Myocyte (in vitro differentiated cells): ENCODE data around the gene KIF18B. TPM values are rescaled to one million over a fixed set of nuclear protein-coding genes. Genes with fewer than 3 reads are reported as not detected.
A peak's percentile ranks its signal among the peaks of the same experiment; 100 is the strongest.

Experiments used
- DNase-seq: peaks from one replicate; pipeline ENCODE4 v3.0.0-alpha.2; 2012; ENCODE audit warnings: low read depth
- total RNA-seq: library from RNA; depleted of rRNA; stranded (reverse); fragments of >200 nt; gene quantifications from 2 replicates; pipeline ENCODE4 v1.2.3, GENCODE V29; 2014

Gene KIF18B
- total RNA-seq, 1 donor from 2014 or later: 0.03 TPM

DNA sequence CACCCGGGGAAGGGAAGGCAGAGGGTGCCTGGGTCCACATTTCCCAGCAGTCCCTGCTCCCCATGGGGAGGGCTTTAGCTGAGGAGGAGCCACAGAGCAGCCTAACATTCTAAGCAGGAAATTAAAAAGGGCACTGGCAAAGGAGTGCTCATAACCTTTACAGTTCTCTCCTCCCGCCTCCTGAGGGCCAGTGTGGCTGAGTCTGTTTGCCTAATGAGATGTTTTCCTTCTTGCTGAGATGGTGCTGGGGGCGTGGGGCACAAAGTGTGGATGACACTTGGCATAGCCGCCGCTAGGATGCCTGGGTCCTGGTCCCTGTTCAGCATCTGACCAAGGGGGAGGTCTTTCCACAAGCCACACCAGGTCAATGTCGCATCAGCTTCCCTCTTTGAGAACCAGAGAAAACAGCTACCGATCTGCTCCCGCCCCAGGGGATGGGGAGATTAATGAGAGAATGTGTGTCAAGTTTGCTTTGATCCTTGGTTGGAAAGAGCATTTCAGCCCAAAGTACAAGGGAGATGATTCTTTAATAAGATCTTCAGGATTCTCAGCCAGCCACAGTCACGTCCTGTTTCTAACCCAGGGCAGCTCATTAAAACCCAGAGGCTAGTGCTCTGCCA, 5.8 kb downstream of the KIF18B start:
- peak; percentile 35 for DNase-seq

- no peak for DNase-seq
Observed at GRCh38 chr17:44940768-44941167, 6.8 kb downstream of the KIF18B start.

DNA sequence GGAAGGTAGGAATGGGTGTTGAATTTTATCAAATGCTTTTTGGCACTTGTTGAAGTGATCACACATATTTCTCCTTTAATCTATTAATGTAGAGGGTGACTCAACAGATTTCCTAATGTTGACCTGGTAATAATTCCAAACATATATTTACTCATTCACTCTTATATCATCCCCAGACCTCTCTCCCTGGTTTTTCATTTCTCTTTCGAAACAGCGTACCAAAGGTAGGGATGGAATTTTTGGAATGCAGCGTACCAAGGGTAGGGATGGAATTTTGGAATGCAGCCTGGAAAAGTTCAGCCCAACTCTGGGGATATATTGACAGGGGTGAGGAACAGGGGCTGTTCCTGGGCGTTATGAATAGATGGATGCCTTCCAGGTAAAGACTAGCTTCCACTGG, 7.3 kb downstream of the KIF18B start:
- DNase-seq: no peak

DNA sequence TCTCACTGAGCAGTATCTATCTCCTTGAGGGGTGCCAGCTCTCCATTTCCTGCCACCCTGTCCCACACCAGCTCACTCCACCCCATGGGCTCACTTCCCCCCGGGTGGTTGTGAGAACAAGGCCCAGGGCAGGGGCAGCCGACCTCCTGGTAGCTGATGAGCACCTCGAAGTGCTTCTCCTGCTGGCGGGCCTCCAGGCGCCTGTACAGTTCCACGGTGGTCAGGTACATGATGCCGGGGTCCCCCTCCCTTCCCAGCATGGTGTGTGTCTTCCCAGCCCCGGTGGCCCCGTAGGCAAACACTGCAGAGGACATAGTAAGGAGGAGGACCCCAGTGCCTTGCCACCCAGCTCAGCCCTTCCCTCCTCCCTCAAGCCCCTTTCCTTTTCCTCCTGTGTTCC, 12.5 kb downstream of the KIF18B start:
- DNase-seq: no peak

DNA sequence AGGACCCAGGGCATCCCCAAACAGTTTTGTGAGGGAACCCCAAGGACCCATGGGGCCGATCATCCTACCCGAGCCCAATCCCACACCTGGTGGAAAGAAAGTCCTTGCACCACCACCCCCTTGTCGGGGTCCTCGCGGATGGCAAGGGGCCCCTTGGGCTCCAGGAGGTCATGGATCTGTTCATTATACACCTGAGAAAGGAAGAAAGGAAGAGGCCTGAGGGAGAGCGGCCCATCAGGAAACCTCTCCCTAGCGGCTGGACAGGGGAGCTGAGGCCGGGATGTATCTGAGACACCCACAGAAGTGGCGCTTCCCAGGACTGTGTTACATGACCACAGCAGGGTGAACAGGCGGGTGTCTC, 12.8 kb downstream of the KIF18B start:
- no peak for DNase-seq

- no peak for DNase-seq
Observed at GRCh38 chr17:44933824-44934744, 13.5 kb downstream of the KIF18B start.

DNA sequence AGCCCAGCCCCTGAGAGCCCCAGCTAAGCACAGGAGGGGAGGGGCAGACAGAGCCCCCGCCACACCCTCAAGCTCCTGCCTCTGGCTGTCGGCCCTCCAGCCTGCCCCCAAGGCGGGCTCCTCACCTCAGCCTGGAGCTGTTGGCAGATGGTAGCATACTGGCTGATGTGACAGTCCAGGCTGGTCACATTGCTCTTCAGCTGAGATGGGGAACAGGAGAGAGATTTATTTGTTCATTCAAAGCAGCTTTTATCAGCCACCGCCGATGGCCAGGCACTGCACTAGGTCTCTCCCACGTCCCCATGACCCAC, 14.8 kb downstream of the KIF18B start:
- DNase-seq: no peak

- no peak for DNase-seq
Observed at GRCh38 chr17:44932096-44932786, 15.3 kb downstream of the KIF18B start.

DNA sequence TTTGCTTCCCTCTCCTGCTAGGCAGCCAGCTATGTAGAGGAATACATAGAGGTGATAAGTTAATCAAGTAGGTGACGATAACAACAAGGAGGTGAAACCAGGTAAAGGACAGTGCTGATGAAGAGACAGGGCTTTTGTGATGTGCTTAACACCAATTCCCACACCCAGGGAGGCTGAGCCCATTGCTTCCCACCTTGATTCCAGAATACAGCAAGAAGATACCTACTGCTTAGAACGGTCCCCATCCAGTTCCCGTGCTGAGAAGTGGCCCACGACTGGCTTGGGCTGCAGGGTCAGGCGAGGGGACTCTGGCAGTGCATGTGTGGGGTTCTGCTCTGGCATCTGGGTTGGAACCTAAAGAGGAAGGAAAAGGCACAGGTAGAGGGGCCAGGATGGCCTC, 16.2 kb downstream of the KIF18B start:
- DNase-seq: no peak

GRCh38 chr17:44930667-44931066, 16.9 kb downstream of the KIF18B start:
- no peak for DNase-seq

GRCh38 chr17:44928950-44929720, 18.4 kb downstream of the KIF18B start:
- peak; percentile 89 for DNase-seq

GRCh38 chr17:44928136-44928535, 19.4 kb downstream of the KIF18B start:
- no peak for DNase-seq

DNA sequence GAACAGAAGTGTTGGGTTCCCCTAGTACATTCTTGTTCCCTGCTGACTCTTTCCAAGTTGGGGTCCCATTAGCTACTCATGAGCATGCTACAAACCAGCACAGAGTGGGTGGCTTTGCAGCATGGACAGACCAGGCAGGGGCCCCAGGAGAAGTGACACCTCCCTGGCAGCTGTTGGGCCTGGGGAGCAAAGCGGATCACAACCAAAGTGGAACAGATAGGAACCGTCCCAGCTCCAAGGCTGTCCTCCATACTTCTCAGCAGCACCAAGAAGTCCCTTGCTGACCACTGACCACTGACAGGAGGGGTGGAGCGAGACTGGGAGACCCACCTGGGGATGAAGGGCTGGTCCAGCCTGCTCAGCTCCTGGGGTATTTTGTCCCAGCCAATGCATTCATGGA, 19.9 kb downstream of the KIF18B start:
- DNase-seq: no peak

DNA sequence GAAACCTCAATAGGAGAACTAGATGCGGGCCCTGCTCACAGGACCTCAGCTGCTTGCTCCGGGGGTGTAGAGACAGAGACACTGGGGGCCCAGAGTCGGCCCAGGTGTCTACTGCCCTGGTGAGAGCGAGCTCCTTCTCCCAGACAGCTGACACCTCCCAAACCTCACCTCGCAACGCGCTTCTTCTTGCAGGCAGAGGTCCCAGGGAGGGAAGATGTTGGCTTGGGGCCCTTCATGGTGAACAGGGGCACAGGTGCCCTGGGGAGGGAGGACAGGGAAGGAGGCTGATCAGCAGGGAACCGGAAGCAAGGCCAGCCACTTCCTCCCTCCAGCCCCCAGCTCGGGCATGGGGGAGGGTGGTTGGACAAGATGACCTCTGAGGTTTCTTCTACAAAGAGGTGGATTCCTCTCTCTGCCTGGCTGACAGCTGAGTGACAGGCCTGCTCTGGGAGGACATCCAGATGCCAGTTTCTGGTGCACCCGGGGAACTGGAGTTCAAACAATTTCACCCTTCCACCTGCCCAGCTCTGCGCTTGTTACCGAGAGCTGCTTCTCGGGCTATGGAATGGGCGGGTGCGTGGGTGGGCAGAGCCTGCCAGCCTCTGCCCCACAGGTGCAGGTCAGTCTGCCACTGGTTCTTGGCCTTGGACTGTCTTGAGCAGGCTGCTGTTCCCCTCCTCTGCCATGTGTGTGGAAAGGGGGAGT, 20.6 kb downstream of the KIF18B start:
- DNase-seq: peak; percentile 21

GRCh38 chr17:44925731-44926697, 21.6 kb downstream of the KIF18B start:
- DNase-seq: no peak

DNA sequence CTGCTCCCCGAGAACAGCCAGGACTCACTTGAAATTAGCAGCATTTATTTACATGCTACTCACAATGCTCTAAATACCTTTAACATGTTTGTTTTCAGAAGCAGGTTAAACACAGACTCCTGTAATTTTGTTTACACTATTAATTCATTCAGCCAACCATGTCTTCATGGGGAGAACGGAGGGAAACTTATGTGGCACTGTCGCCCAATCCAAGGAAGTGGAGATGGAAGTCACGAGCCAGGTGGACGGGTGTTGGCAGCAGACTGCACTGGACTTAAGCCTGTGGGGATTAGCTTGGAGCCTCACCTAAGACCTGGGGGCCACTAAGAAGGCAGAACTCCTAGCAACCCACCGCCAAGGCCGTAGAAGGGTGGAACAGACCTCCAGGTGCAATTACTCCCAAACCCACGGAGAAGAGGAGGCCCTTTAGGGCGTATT, 23.4 kb downstream of the KIF18B start:
- no peak for DNase-seq

GRCh38 chr17:44922746-44923470, 24.7 kb downstream of the KIF18B start:
- no peak for DNase-seq

DNA sequence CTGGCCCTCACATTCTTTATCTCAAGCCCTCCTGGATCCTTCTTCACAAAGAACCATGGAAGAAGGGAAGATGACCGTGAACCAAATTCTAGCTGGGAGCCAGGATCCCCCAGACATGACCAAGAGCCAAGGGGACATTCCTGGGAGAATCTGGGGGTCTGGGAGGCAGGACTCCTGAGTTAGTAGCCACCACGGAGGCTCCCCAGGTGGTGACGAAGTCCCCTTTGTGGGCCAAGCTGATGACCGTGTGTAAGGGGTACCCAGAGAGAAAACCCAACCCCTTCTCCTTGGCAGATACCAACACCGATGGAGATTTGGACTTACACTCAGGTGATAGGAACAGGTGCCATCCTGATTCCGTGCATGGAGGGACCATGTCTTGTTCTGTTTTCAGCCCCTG, 25.4 kb downstream of the KIF18B start:
- DNase-seq: no peak
